GM12892 (cell line): ENCODE data around the gene ANKRD9.

Experiments
- POLR2A ChIP-seq: IDR thresholded peaks from 2 replicates; pipeline ENCODE4 v1.6.1; 2011; ENCODE audit warnings: low read depth, low read length, control low read depth
- POLR2AphosphoS5 ChIP-seq: IDR thresholded peaks from 2 replicates; pipeline ENCODE4 v1.6.1; 2011; ENCODE audit warnings: low read depth, low read length, control low read depth
- TAF1 ChIP-seq: IDR thresholded peaks from 2 replicates; pipeline ENCODE4 v1.6.1; 2011; ENCODE audit warnings: low read depth, mild to moderate bottlenecking, control low read depth, low read length, borderline replicate concordance

DNA sequence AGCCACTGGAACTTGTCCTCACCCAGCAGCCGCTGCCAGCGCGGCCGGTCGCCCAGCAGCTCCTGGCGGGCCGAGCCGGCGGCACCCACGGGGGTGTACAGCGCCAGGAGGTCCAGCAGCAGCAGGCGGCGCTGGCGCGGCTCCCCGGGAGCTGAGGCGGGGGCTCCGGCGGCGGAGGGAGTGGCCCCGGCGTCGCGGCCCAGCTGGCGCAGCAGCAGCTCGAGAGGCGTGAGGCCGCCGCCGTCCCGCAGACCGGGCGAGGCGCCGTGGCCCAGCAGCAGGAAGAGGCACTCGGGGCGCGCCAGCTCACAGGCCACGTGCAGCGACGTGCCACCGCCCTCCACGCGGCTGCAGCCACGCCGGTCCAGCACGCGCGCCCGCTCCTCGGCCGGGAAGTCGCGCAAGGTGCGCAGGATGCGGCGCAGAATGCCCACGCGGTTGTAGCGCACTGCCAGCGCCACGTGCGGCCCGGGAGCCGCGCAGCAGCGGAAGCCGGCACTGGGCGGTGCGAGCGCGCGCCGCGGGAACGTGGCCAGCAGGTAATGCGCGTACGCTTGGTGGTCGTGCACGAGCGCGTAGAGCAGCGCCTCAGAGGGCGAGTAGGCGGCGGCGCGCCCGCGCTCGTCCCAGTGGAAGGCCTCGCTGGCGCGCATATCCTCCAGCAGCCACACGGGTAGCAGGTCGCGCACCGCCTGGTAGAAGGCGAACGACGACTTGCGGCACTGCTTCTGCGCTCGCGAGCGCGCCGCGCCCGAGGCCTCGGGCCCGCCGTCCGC lies 2.3 kb downstream of the ANKRD9 start:
- no peak for TF ChIP-seq POLR2AphosphoS5
- TF ChIP-seq POLR2A: no peak
- TF ChIP-seq TAF1: no peak
